Measurements from ENCODE around the gene GDF7.
"Not testable (repeated sequence)": the region's sequence is repeated elsewhere in the genome, so short reads cannot be mapped to it uniquely, and the experiment has no call there.

Gene GDF7

GRCh38 chr2:20697322-20697934 is 30.5 kb downstream of the GDF7 start:
- DNase-seq (ENCODE audit: insufficient read length) (no peak), FAIRE-seq (no peak)
- TF ChIP-seq POLR2AphosphoS5 (IDR thresholded peaks at IDR 0.05; ENCODE audit: low read depth, low read length) (no peak), TAF1 (IDR thresholded peaks at IDR 0.05; ENCODE audit: borderline replicate concordance, low read depth, low read length) (no peak), POLR2A (IDR thresholded peaks at IDR 0.05; ENCODE audit: low read depth, low read length) (no peak)

GRCh38 chr2:20698916-20699613 is 32.1 kb downstream of the GDF7 start:
- no peak for DNase-seq (ENCODE audit: insufficient read length)
- TF ChIP-seq POLR2AphosphoS5 (IDR thresholded peaks at IDR 0.05; ENCODE audit: low read depth, low read length) (no peak), TAF1 (IDR thresholded peaks at IDR 0.05; ENCODE audit: borderline replicate concordance, low read depth, low read length) (no peak), POLR2A (IDR thresholded peaks at IDR 0.05; ENCODE audit: low read depth, low read length) (no peak)
- no peak for FAIRE-seq

DNA sequence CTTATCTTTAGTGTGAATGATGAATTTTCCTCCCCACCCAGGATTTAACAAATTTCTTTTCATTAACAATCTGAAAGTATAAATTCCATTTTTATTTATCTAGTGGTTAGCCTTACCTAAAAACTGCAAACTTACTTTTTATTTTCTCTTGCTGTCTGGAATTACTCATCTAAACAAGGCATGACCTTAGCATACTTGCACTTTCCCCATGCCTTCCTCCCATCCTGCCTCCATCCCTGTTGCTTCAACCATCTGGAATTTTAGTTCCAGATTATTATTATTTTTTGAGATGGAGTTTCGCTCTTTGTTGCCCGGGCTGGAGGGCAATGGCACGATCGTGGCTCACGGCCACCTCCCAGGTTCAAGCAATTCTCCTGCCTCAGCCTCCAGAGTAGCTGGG is 35.6 kb downstream of the GDF7 start:
- no peak for DNase-seq (ENCODE audit: insufficient read length)
- TF ChIP-seq POLR2A (IDR thresholded peaks at IDR 0.05; ENCODE audit: low read depth, low read length) (no peak), TAF1 (IDR thresholded peaks at IDR 0.05; ENCODE audit: borderline replicate concordance, low read depth, low read length) (no peak), POLR2AphosphoS5 (IDR thresholded peaks at IDR 0.05; ENCODE audit: low read depth, low read length) (no peak)
- FAIRE-seq: no peak

- no peak for FAIRE-seq
- DNase-seq (ENCODE audit: insufficient read length): no peak
- no peak for TF ChIP-seq TAF1 (IDR thresholded peaks at IDR 0.05; ENCODE audit: borderline replicate concordance, low read depth, low read length)
These were observed 37.9 kb downstream of the GDF7 start for GRCh38 chr2:20704886-20705285.

GRCh38 chr2:20706217-20706616 is 39.3 kb downstream of the GDF7 start:
- DNase-seq (ENCODE audit: insufficient read length) (no peak), FAIRE-seq (no peak)
- TF ChIP-seq POLR2A (IDR thresholded peaks at IDR 0.05; ENCODE audit: low read depth, low read length) (no peak), TAF1 (IDR thresholded peaks at IDR 0.05; ENCODE audit: borderline replicate concordance, low read depth, low read length) (no peak), POLR2AphosphoS5 (IDR thresholded peaks at IDR 0.05; ENCODE audit: low read depth, low read length) (no peak)

- no peak for DNase-seq (ENCODE audit: insufficient read length)
- FAIRE-seq: no peak
- TF ChIP-seq POLR2A (IDR thresholded peaks at IDR 0.05; ENCODE audit: low read depth, low read length): no peak
- TF ChIP-seq POLR2AphosphoS5 (IDR thresholded peaks at IDR 0.05; ENCODE audit: low read depth, low read length): no peak
- TF ChIP-seq TAF1 (IDR thresholded peaks at IDR 0.05; ENCODE audit: borderline replicate concordance, low read depth, low read length): no peak
These were observed 39.8 kb downstream of the GDF7 start for GRCh38 chr2:20706786-20707185.

DNA sequence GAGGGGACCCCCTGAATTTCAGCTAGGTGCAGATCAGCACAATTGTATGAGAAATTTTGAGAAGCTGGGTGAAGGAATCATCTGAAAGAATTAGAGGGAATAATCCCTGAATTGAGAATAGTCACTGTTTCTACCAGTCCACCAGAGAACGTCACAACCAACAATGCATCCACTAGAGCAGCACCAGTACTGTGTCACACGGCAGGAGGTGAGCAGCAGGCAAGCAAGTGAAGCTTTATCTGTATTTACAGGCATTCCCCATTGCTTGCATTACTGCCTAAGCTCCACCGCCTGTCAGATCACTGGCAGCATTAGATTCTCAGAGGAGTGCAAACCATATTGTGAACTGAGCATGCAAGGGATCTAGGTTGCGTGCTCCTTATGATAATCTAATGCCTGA is 40.7 kb downstream of the GDF7 start:
- FAIRE-seq: no peak
- DNase-seq (ENCODE audit: insufficient read length): no peak
- TF ChIP-seq POLR2AphosphoS5 (IDR thresholded peaks at IDR 0.05; ENCODE audit: low read depth, low read length) (no peak), POLR2A (IDR thresholded peaks at IDR 0.05; ENCODE audit: low read depth, low read length) (no peak), TAF1 (IDR thresholded peaks at IDR 0.05; ENCODE audit: borderline replicate concordance, low read depth, low read length) (no peak)

DNA sequence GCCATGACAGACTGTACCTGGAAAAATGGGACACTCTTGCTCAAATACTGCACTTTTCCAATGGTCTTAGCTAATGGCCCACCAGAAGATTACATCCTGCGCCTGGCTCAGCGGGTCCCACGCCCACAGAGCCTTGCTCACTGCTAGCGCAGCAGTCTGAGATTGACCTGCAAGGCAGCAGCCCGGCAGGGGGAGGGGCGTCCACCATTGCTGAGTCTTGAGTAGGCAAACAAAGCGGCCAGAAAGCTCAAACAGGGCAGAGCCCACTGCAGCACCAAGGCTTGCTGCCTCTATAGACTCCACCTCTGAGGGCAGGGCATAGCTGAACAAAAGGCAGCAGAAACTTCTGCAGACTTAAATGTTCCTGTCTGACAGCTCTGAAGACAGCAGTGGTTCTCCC is 44.7 kb downstream of the GDF7 start:
- FAIRE-seq; DNase-seq (ENCODE audit: insufficient read length): not testable (repeated sequence)

DNA sequence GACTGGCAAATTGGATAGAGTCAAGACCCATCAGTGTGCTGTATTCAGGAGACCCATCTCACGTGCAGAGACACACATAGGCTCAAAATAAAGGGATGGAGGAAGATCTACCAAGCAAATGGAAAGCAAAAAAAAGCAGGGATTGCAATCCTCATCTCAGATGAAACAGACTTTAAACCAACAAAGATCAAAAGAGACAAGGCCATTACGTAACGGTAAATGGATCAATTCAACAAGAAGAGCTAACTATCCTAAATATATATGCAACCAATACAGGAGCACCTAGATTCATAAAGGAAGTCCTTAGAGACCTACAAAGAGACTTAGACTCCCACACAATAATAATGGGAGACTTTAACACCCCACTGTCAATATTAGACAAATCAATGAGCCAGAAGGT is 46.6 kb downstream of the GDF7 start:
- DNase-seq (ENCODE audit: insufficient read length); FAIRE-seq: not testable (repeated sequence)

DNA sequence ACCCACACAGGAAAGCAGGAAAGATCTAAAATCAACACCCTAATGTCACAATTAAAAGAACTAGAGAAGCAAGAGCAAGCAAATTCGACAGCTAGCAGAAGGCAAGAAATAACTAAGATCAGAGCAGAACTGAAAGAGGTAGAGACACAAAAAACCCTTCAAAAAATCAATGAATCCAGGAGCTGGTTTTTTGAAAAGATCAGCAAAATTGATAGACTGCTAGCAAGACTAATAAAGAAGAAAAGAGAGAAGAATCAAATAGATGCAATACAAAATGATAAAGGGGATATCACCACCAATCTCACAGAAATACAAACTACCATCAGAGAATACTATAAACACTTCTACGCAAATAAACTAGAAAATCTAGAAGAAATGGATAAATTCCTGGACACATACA is 47.5 kb downstream of the GDF7 start:
- FAIRE-seq; DNase-seq (ENCODE audit: insufficient read length): not testable (repeated sequence)

- FAIRE-seq; DNase-seq (ENCODE audit: insufficient read length): not testable (repeated sequence)
These were observed 49.2 kb downstream of the GDF7 start for GRCh38 chr2:20716164-20716563.

GRCh38 chr2:20717641-20718040 is 50.7 kb downstream of the GDF7 start:
- no peak for TF ChIP-seq POLR2AphosphoS5 (IDR thresholded peaks at IDR 0.05; ENCODE audit: low read depth, low read length)
- TF ChIP-seq POLR2A (IDR thresholded peaks at IDR 0.05; ENCODE audit: low read depth, low read length): no peak
- TF ChIP-seq TAF1 (IDR thresholded peaks at IDR 0.05; ENCODE audit: borderline replicate concordance, low read depth, low read length): no peak
- FAIRE-seq (no peak), DNase-seq (ENCODE audit: insufficient read length) (no peak)

DNA sequence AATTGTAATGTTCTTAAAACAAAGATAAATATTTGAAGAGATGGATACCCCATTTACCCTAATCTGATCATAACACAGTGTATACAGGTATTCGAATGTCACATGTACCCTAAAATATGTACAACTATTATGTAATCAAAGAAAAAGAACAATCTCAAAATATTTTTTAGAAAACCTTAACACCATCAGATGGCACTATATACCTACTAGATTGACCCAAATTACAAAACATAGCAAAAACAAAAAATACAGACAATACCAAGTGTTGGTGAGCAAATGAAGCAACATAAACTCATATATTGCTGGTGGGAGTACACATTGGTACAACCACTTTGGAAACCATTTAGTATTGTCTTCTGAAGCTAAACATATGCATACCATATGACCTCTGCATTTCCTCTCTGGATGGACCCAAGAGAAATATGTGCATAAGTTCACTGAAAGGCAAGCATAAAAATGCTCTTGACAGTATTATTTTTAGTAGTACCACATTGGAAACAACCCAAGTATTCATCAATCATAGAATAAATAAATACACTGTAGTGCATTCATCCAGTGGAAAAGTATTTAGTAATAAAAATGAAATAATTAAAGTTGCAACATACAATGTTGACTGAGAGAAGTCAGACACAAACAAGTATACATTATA is 55.8 kb downstream of the GDF7 start:
- TF ChIP-seq TAF1 (IDR thresholded peaks at IDR 0.05; ENCODE audit: borderline replicate concordance, low read depth, low read length) (no peak), POLR2AphosphoS5 (IDR thresholded peaks at IDR 0.05; ENCODE audit: low read depth, low read length) (no peak), POLR2A (IDR thresholded peaks at IDR 0.05; ENCODE audit: low read depth, low read length) (no peak)
- FAIRE-seq: no peak

More for the DNA sequence above, 55.8 kb downstream of the GDF7 start:
- DNase-seq (ENCODE audit: insufficient read length): no peak
